SK-N-SH (cell line): Measurements from ENCODE around the gene ME3. TPM values are rescaled to one million over a fixed set of nuclear protein-coding genes. Genes with fewer than 3 reads are reported as not detected.

Experiments
- CTCF ChIA-PET: fragments of 300-600, 350-600 bp; formaldehyde crosslinking; extraction: SDS; loops from one replicate; lab custom pipeline; 2021; lab: Yijun Ruan, JAX
- POLR2A ChIA-PET: fragments of 350-600 bp; sonication (Branson Sonifier 250); formaldehyde crosslinking; extraction: SDS; loops from one replicate; lab custom pipeline; 2020; ENCODE audit warnings: antibody characterized with exemption, inconsistent platforms; lab: Yijun Ruan, JAX
- DNase-seq: peaks from one replicate; pipeline ENCODE4 v3.0.0; 2012
- H2AFZ ChIP-seq: fragments of 200-600 bp; sonication (generic); 2 replicates; pipeline ENCODE4 v1.8.1; 2016; ENCODE audit warnings: antibody characterized with exemption, mild to moderate bottlenecking, low read depth
- H3F3A ChIP-seq: fragments of 200-600 bp; sonication (generic); replicated peaks from 2 replicates; pipeline ENCODE3; 2016; ENCODE audit warnings: antibody characterized with exemption, mild to moderate bottlenecking; ENCODE audit not compliant: insufficient read depth
- H3K27ac ChIP-seq, 2 experiments: fragments of 200-500 bp in 1 of 2; fragments of 200-600 bp in 1 of 2; sonication (Bioruptor generic) in 1 of 2; sonication (generic), shearing (Covaris generic) in 1 of 2; 2 replicates each; pipeline versions ENCODE4 v1.5.1 to v1.6.1; 2014 to 2016; ENCODE audit warnings: low read depth in 2 of 2, inconsistent platforms in 1 of 2, low read length in 1 of 2, mild to moderate bottlenecking in 1 of 2, mixed read lengths in 1 of 2
- H3K27me3 ChIP-seq: fragments of 200-600 bp; sonication (generic), shearing (Covaris generic); 2 replicates; pipeline ENCODE4 v1.6.1; 2016; ENCODE audit warnings: mixed run types; ENCODE audit not compliant: insufficient read depth
- H3K36me3 ChIP-seq, 2 experiments: fragments of 200-500 bp in 1 of 2; fragments of 200-600 bp in 1 of 2; sonication (Bioruptor generic) in 1 of 2; sonication (generic) in 1 of 2; replicated peaks in 1 of 2; 2 replicates each; pipeline versions ENCODE3 to v1.5.1; 2014 to 2016; ENCODE audit warnings: low read length in 1 of 2, mild to moderate bottlenecking in 1 of 2; ENCODE audit not compliant: insufficient read depth in 2 of 2, control insufficient read depth in 1 of 2
- H3K4me1 ChIP-seq, 2 experiments: fragments of 200-500 bp in 1 of 2; fragments of 200-600 bp in 1 of 2; sonication (Bioruptor generic) in 1 of 2; sonication (generic), shearing (Covaris generic) in 1 of 2; 2 replicates each; pipeline versions ENCODE4 v1.5.1 to v1.6.1; 2014 to 2016; ENCODE audit warnings: low read depth in 1 of 2, low read length in 1 of 2, mixed run types in 1 of 2; ENCODE audit not compliant: insufficient read depth in 2 of 2, control insufficient read depth in 1 of 2
- H3K4me2 ChIP-seq: fragments of 200-600 bp; sonication (generic), shearing (Covaris generic); 2 replicates; pipeline ENCODE4 v1.6.1; 2017; ENCODE audit warnings: mixed run types
- H3K4me3 ChIP-seq, 2 experiments: fragments of 200-500 bp in 1 of 2; fragments of 200-600 bp in 1 of 2; sonication (Bioruptor generic) in 1 of 2; sonication (generic), shearing (Covaris generic) in 1 of 2; 2 replicates each; pipeline versions ENCODE4 v1.5.1 to v1.8.1; 2014 to 2016; ENCODE audit warnings: low read depth in 2 of 2, inconsistent platforms in 1 of 2, low read length in 1 of 2, mild to moderate bottlenecking in 1 of 2, mixed read lengths in 1 of 2, moderate library complexity in 1 of 2
- H3K79me2 ChIP-seq: fragments of 200-600 bp; sonication (generic); 2 replicates; pipeline ENCODE4 v1.8.1; 2017; ENCODE audit warnings: mild to moderate bottlenecking; ENCODE audit not compliant: insufficient read depth
- H3K9ac ChIP-seq: fragments of 200-600 bp; sonication (generic); 2 replicates; pipeline ENCODE4 v1.6.1; 2017; ENCODE audit warnings: mixed run types
- H3K9me2 ChIP-seq: fragments of 200-600 bp; sonication (generic); 2 replicates; pipeline ENCODE4 v1.6.1; 2017; ENCODE audit warnings: mixed run types
- H3K9me3 ChIP-seq: fragments of 200-600 bp; sonication (generic); 2 replicates; pipeline ENCODE4 v1.6.1; 2017; ENCODE audit warnings: mixed run types, mild to moderate bottlenecking, moderate library complexity
- H4K20me1 ChIP-seq: fragments of 200-600 bp; sonication (generic); 2 replicates; pipeline ENCODE4 v1.6.1; 2017; ENCODE audit warnings: mild to moderate bottlenecking, mixed run types; ENCODE audit not compliant: insufficient read depth
- CHD2 ChIP-seq: fragments of 150-350 bp; IDR thresholded peaks from 2 replicates; pipeline ENCODE4 v1.6.1; 2018; ENCODE audit warnings: low read length; ENCODE audit not compliant: partially characterized antibody
- CTCF ChIP-seq: fragments of 200-600 bp; sonication (generic); IDR thresholded peaks from 2 replicates; pipeline ENCODE4 v1.6.1; 2017; ENCODE audit warnings: antibody characterized with exemption, mild to moderate bottlenecking, moderate library complexity
- ELF1 ChIP-seq: IDR thresholded peaks from 2 replicates; pipeline ENCODE4 v1.4.0; 2012
- EP300 ChIP-seq, 2 experiments: IDR thresholded peaks; 2 replicates each; pipeline versions ENCODE4 v1.4.0 to v1.6.1; 2012; ENCODE audit warnings: borderline replicate concordance in 1 of 2, low read depth in 1 of 2, low read length in 1 of 2
- EZH2phosphoT487 ChIP-seq: fragments of 200-600 bp; sonication (generic); IDR thresholded peaks from 2 replicates; pipeline ENCODE4 v1.6.1; 2017; ENCODE audit warnings: low read depth, mixed run types, mild to moderate bottlenecking, antibody characterized with exemption, moderate library complexity, borderline replicate concordance
- FOXJ3 ChIP-seq: sonication (generic); formaldehyde crosslinking; IDR thresholded peaks from 2 replicates; pipeline ENCODE4 v1.5.1; 2020; ENCODE audit warnings: mild to moderate bottlenecking, missing genetic modification reagents
- FOXM1 ChIP-seq: IDR thresholded peaks from 2 replicates; pipeline ENCODE4 v1.4.0; 2012; ENCODE audit warnings: low read depth, mild to moderate bottlenecking
- IRF3 ChIP-seq: fragments of 150-350 bp; IDR thresholded peaks from 2 replicates; pipeline ENCODE4 v1.6.1; 2016; ENCODE audit warnings: mild to moderate bottlenecking, low read depth, low read length
- MEF2A ChIP-seq: IDR thresholded peaks from 2 replicates; pipeline ENCODE4 v1.4.0; 2012; ENCODE audit warnings: low read depth, borderline replicate concordance
- NFIC ChIP-seq: IDR thresholded peaks from 2 replicates; pipeline ENCODE4 v1.4.0; 2012; ENCODE audit warnings: borderline replicate concordance
- RAD21 ChIP-seq: IDR thresholded peaks from 2 replicates; pipeline ENCODE4 v1.6.1; 2012; ENCODE audit warnings: mild to moderate bottlenecking, low read length
- RCOR1 ChIP-seq: fragments of 150-350 bp; IDR thresholded peaks from 2 replicates; pipeline ENCODE4 v1.6.1; 2017; ENCODE audit warnings: antibody characterized with exemption, low read length
- RXRA ChIP-seq: IDR thresholded peaks from 2 replicates; pipeline ENCODE4 v1.4.0; 2012; ENCODE audit warnings: low read depth, mild to moderate bottlenecking, borderline replicate concordance
- SIN3A ChIP-seq: IDR thresholded peaks from 2 replicates; pipeline ENCODE4 v1.6.1; 2012; ENCODE audit warnings: low read depth, mild to moderate bottlenecking, low read length, moderate library complexity, borderline replicate concordance
- TCF12 ChIP-seq: IDR thresholded peaks from 2 replicates; pipeline ENCODE4 v1.4.0; 2012
- TEAD4 ChIP-seq: IDR thresholded peaks from 2 replicates; pipeline ENCODE4 v1.4.0; 2012; ENCODE audit warnings: mild to moderate bottlenecking, borderline replicate concordance; ENCODE audit not compliant: insufficient read depth
- USF1 ChIP-seq: IDR thresholded peaks from 2 replicates; pipeline ENCODE4 v1.4.0; 2012; ENCODE audit warnings: low read depth, borderline replicate concordance
- YY1 ChIP-seq: IDR thresholded peaks from 2 replicates; pipeline ENCODE4 v1.4.0; 2012; ENCODE audit warnings: low read depth, mild to moderate bottlenecking
- WGBS: methylation state at CpG from one replicate; pipeline ENCODE4 v1.1.6; 2017; ENCODE audit warnings: low lambda C conversion rate; 5-methylcytosine and 5-hydroxymethylcytosine counted together
- polyA plus RNA-seq, 3 experiments: library from polyadenylated mRNA; depleted of rRNA; stranded (reverse); fragments of >200 nt; gene quantifications; 2 replicates each; pipeline ENCODE4 v1.2.3, GENCODE V29; 2012

Gene ME3
- polyA plus RNA-seq, 1 of the 3 experiments (the other 2 are of a cell fraction), result 22.0 TPM

- TF ChIP-seq FOXJ3 (CRISPR knock-in tag), result no peak
- TF ChIP-seq SIN3A, result 0 out of 2 replicates have a peak, but pooled peaks have one; percentile 40
- 0 out of 2 replicates have a peak, but pooled peaks have one; percentile 41 for TF ChIP-seq TEAD4
- no peak for TF ChIP-seq MEF2A
- TF ChIP-seq ELF1, result no peak
- TF ChIP-seq RXRA, result no peak; the same call in 1 of the 2 replicates
- no peak for TF ChIP-seq CHD2
- TF ChIP-seq YY1, result no peak
- no peak for TF ChIP-seq RCOR1
- peak; percentile 41 for TF ChIP-seq CTCF
- TF ChIP-seq NFIC, result peak; percentile 27; the same call in 1 of the 2 replicates
- no peak for TF ChIP-seq IRF3
- TF ChIP-seq RAD21, result peak; percentile 46
- no peak for TF ChIP-seq FOXM1
- TF ChIP-seq EP300 (IDR thresholded peaks at IDR 0.05; ENCODE audit: borderline replicate concordance in 1 of 2, low read depth in 1 of 2, low read length in 1 of 2), result peak in 1 of 2 experiments; percentile 53; a peak in 1 of 4 replicates
- no peak for TF ChIP-seq EZH2phosphoT487
Measured at GRCh38 chr11:86632499-86633269, 39.7 kb downstream of the ME3 start (continued).

- Histone ChIP-seq H3K9ac (no peak overlapping the region), H2AFZ (no peak overlapping the region), H3F3A (peaks cover 5% of the 10 kb centered on the region), H3K4me2 (no peak overlapping the region), H3K4me1 (peaks cover 5 to 15% of the 10 kb centered on the region in 2 experiments; a peak in 3 of 4 replicates), H4K20me1 (no peaks in the 10 kb centered on the region), H3K27me3 (no peaks in the 10 kb centered on the region), H3K27ac (no peak overlapping the region), H3K36me3 (no peaks in the 10 kb centered on the region), H3K4me3 (no peak overlapping the region), H3K9me3 (no peaks in the 10 kb centered on the region), H3K79me2 (0 out of 2 replicates have a peak, but pooled peaks cover 3% of the 10 kb centered on the region), H3K9me2 (no peaks in the 10 kb centered on the region)
- no peak for DNase-seq
- 88% methylated on average over 8 of the region's 8 CpGs for WGBS
- POLR2A ChIA-PET, result no interaction called here
- CTCF ChIA-PET, result interaction anchor here (0.6 to 4.2 kb wide), 3 partner anchors 22 to 172 kb away, joined by 3 to 22 read pairs (median 4); no protein-coding TSS in a partner anchor
- TF ChIP-seq EZH2phosphoT487, result no peak
- no peak for TF ChIP-seq CHD2
- TF ChIP-seq RAD21, result no peak
- no peak for TF ChIP-seq USF1
- TF ChIP-seq TCF12, result no peak
- no peak for TF ChIP-seq IRF3
- TF ChIP-seq FOXJ3 (CRISPR knock-in tag), result no peak
Measured at GRCh38 chr11:86630229-86630981, 42.0 kb downstream of the ME3 start.
